Heart left ventricle (tissue), 13 donors: ENCODE results near the gene SLC6A17.

Source experiments
- CTCF ChIP-seq, 12 donors: fragments of 200-600 bp; sonication (generic) in 4 of 12; IDR thresholded peaks; one replicate each; pipeline versions ENCODE4 v1.5.0 to v1.8.0; 2018 to 2022; ENCODE audit warnings: antibody characterized with exemption in 12 of 12, mild to moderate bottlenecking in 5 of 12
- POLR2A ChIP-seq, 2 donors: fragments of 450-650 bp; IDR thresholded peaks; one replicate each; pipeline ENCODE4 v1.6.1; 2017; ENCODE audit warnings: antibody characterized with exemption in 2 of 2, mild to moderate bottlenecking in 2 of 2, moderate library complexity in 2 of 2
- donor health status: ischemic (EF 13 %, LVEDD 7.1; RV severe dilation, severe dysfunction).
- donor health status: DM: no; HTN: yes; CAD: no.
- donor health status: DM: no; HTN: no; CAD: no.
- donor health status: ischemic (EF 25% LVEDD 6.9; RV normal size, moderate dysfunction).
- donor health status: ischemic (EF 25% LVEDD 5.7; RV mildly dilated, moderate dysfunction).
- donor health status: ischemic (EF 35%, LVEDD 5.7; RV mildly dilated, moderate dysfunction).
- donor health status: nonischemic (EF 11% LVEDD 7.7; RV severe dilation, severe dysfunction).
- donor health status: DM: yes; HTN: yes; CAD: no.
- donor health status: PGD.
- donor health status: ischemic (EF 29% LVEDD 5.4; RV normal size, mild dysfunction).
- donor health status: nonischemic (EF 23%, LVEDD 6.1; RV moderate dilation, normal function).

- no peak for TF ChIP-seq CTCF (IDR thresholded peaks at IDR 0.05)
- TF ChIP-seq POLR2A (IDR thresholded peaks at IDR 0.05): no peak
Observed at GRCh38 chr1:110198746-110199145, 48.5 kb downstream of the SLC6A17 start.
